ENCODE data around the gene ZNF518B.
"Not testable (repeated sequence)": the region's sequence is repeated elsewhere in the genome, so short reads cannot be mapped to it uniquely, and the experiment has no call there.

ZNF518B gene

GRCh38 chr4:10454121-10454520, 3.1 kb downstream of the ZNF518B start:
- Mint-ChIP-seq H3K4me3 (no peak overlapping the region), H3K4me1 (peaks cover 33% of the 10 kb centered on the region), H3K36me3 (ENCODE audit: insufficient read depth) (peaks cover 18% of the 10 kb centered on the region), H3K27me3 (no peaks in the 10 kb centered on the region), H3K9me3 (no peaks in the 10 kb centered on the region), H3K27ac (ENCODE audit: low read depth) (no peak overlapping the region)
- DNase-seq (ENCODE audit: low spot score in 2 of 2) (no peak), ATAC-seq (replicated peaks; ENCODE audit: extremely low read depth, poor library complexity, severe bottlenecking) (no peak)

DNA sequence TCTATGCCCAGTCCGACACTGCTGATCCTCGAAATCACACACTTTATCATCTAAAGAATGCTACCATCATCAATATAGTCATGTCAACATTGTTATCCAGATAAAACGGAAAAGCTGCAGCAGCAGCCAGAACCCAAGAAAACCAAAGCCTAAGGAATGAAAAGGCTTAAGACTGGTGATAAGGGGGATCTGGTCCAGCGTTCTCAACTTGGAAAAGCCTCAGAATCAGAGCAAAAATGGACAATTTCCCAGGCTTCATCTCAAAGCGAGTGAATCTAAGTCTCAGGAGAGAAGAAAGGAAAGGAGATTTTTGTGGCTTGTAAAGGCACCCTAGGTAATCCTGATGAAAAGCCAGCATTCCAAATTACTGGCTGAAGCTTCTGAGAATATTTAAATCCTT, 8.2 kb downstream of the ZNF518B start:
- Mint-ChIP-seq H3K9me3 (peaks cover 7% of the 10 kb centered on the region), H3K36me3 (ENCODE audit: insufficient read depth) (peaks cover 14% of the 10 kb centered on the region), H3K4me1 (peaks cover 16% of the 10 kb centered on the region), H3K4me3 (no peak overlapping the region), H3K27ac (ENCODE audit: low read depth) (no peak overlapping the region), H3K27me3 (no peaks in the 10 kb centered on the region)
- ATAC-seq (replicated peaks; ENCODE audit: extremely low read depth, poor library complexity, severe bottlenecking) (no peak), DNase-seq (ENCODE audit: low spot score in 2 of 2) (no peak)

- H3K4me1 Mint-ChIP-seq = peaks cover 6% of the 10 kb centered on the region
- H3K36me3 Mint-ChIP-seq (ENCODE audit: insufficient read depth) = peaks cover 5% of the 10 kb centered on the region
- H3K27ac Mint-ChIP-seq (ENCODE audit: low read depth) = no peak overlapping the region
- no peaks in the 10 kb centered on the region for H3K27me3 Mint-ChIP-seq
- DNase-seq (ENCODE audit: low spot score in 2 of 2) (no peak), ATAC-seq (replicated peaks; ENCODE audit: extremely low read depth, poor library complexity, severe bottlenecking) (no peak)
- H3K4me3 Mint-ChIP-seq = no peak overlapping the region
- peaks cover 13% of the 10 kb centered on the region for H3K9me3 Mint-ChIP-seq
These were observed 14.2 kb downstream of the ZNF518B start for GRCh38 chr4:10442976-10443375.

- no peak for DNase-seq (ENCODE audit: low spot score in 2 of 2)
- Mint-ChIP-seq H3K27ac (ENCODE audit: low read depth) (no peak overlapping the region), H3K27me3 (no peaks in the 10 kb centered on the region), H3K36me3 (ENCODE audit: insufficient read depth) (peaks cover 1% of the 10 kb centered on the region), H3K4me1 (no peaks in the 10 kb centered on the region), H3K9me3 (peaks cover 6% of the 10 kb centered on the region), H3K4me3 (no peak overlapping the region)
- no peak for ATAC-seq (replicated peaks; ENCODE audit: extremely low read depth, poor library complexity, severe bottlenecking)
These were observed 15.7 kb downstream of the ZNF518B start for GRCh38 chr4:10441512-10441911.

GRCh38 chr4:10438924-10439323, 18.3 kb downstream of the ZNF518B start:
- ATAC-seq (replicated peaks; ENCODE audit: extremely low read depth, poor library complexity, severe bottlenecking) (no peak), DNase-seq (ENCODE audit: low spot score in 2 of 2) (no peak)
- H3K9me3 Mint-ChIP-seq = peaks cover 6% of the 10 kb centered on the region
- no peak overlapping the region for H3K4me3 Mint-ChIP-seq
- H3K4me1 Mint-ChIP-seq = no peaks in the 10 kb centered on the region
- H3K36me3 Mint-ChIP-seq (ENCODE audit: insufficient read depth) = no peaks in the 10 kb centered on the region
- H3K27ac Mint-ChIP-seq (ENCODE audit: low read depth) = no peak overlapping the region
- H3K27me3 Mint-ChIP-seq = no peaks in the 10 kb centered on the region

GRCh38 chr4:10437735-10438134, 19.5 kb downstream of the ZNF518B start:
- Mint-ChIP-seq H3K4me3 (no peak overlapping the region), H3K4me1 (no peaks in the 10 kb centered on the region), H3K27me3 (no peaks in the 10 kb centered on the region), H3K27ac (ENCODE audit: low read depth) (no peak overlapping the region), H3K9me3 (peaks cover 6% of the 10 kb centered on the region), H3K36me3 (ENCODE audit: insufficient read depth) (no peaks in the 10 kb centered on the region)
- DNase-seq (ENCODE audit: low spot score in 2 of 2) (no peak), ATAC-seq (replicated peaks; ENCODE audit: extremely low read depth, poor library complexity, severe bottlenecking) (no peak)

DNA sequence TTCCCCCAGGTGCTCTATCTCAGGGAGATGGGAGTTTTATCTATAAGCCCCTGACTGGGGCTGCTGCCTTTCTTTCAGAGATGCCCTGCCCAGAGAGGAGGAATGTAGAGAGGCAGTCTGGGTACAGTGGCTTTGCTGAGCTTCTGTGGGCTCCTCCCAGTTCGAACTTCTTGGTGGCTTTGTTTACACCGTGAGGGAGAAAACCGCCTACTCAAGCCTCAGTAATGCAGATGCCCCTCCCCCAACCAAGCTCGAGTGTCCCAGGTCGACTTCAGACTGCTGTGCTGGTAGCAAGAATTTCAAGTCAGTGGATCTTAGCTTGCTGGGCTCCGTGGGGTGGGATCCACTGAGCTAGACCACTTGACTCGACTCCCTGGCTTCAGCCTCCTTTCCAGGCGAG, 29.5 kb downstream of the ZNF518B start:
- Mint-ChIP-seq H3K9me3 (peaks cover 13% of the 10 kb centered on the region), H3K27me3 (peaks cover 13% of the 10 kb centered on the region)
- not testable (repeated sequence) for H3K4me3 Mint-ChIP-seq; H3K4me1 Mint-ChIP-seq; DNase-seq (ENCODE audit: low spot score in 2 of 2); H3K36me3 Mint-ChIP-seq (ENCODE audit: insufficient read depth); ATAC-seq (replicated peaks; ENCODE audit: extremely low read depth, poor library complexity, severe bottlenecking); H3K27ac Mint-ChIP-seq (ENCODE audit: low read depth)

DNA sequence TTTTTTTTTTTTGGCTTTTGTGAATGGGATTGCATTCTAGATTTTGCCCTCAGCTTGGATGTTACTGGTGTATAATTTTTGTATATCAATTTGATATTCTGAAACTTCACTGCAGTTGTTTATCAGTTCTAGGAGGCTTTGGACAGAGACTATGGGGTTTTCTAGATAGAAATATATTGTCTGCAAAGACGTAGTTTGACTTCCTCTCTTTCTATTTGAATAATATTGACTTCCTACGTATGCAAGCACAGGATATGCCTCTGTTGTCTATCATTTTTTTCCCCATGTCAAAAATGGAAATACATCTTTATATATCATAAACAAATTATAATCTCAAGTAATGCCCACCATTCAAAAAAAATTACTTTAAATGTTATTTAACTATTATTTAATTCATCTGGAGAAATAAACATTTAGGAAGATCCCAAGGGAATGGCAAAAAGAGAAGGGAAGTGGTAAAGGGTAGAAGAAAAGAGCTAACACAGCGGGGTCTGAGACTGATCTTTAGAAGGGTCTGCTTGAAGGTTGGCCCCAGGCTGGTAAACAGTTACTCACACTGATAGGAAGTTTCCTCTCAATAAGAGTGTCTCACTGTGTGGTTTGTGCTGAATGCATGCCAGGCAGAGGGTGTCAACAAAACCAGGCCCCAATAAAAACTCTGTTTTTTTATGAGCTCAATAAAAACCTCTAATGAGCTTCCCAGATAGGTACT, 35.7 kb downstream of the ZNF518B start:
- Mint-ChIP-seq H3K4me3 (no peak overlapping the region), H3K4me1 (no peaks in the 10 kb centered on the region), H3K9me3 (peaks cover 13% of the 10 kb centered on the region), H3K27ac (ENCODE audit: low read depth) (no peak overlapping the region), H3K27me3 (peaks cover 6% of the 10 kb centered on the region), H3K36me3 (ENCODE audit: insufficient read depth) (no peaks in the 10 kb centered on the region)
- ATAC-seq (replicated peaks; ENCODE audit: extremely low read depth, poor library complexity, severe bottlenecking) (peak; percentile 43), DNase-seq (ENCODE audit: low spot score in 2 of 2) (no peak)

GRCh38 chr4:10417740-10418139, 39.5 kb downstream of the ZNF518B start:
- no peaks in the 10 kb centered on the region for H3K4me1 Mint-ChIP-seq
- no peak overlapping the region for H3K4me3 Mint-ChIP-seq
- DNase-seq (ENCODE audit: low spot score in 2 of 2) = no peak
- no peaks in the 10 kb centered on the region for H3K27me3 Mint-ChIP-seq
- H3K9me3 Mint-ChIP-seq = no peaks in the 10 kb centered on the region
- no peaks in the 10 kb centered on the region for H3K36me3 Mint-ChIP-seq (ENCODE audit: insufficient read depth)
- no peak overlapping the region for H3K27ac Mint-ChIP-seq (ENCODE audit: low read depth)
- ATAC-seq (replicated peaks; ENCODE audit: extremely low read depth, poor library complexity, severe bottlenecking) = no peak

DNA sequence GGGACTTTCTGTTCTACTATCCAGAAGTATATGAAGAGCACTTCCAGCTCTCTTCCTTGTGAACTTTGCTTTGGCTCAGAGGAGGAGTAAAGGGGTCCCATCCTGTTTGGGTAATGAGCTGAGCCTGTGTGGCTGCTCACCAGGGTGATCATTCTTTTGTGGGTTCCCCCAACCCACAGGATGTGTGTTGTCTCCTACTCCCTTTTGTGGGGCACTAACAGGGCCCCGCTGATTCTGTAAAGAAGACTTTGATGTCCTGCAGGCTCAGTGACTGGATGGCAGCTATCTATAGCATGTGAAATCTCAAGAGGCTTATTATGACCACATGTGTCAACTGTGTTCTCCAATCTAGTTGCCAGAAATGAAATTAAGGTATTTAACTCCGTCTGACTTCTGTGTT, 40.8 kb downstream of the ZNF518B start:
- H3K4me1 Mint-ChIP-seq = no peaks in the 10 kb centered on the region
- H3K27me3 Mint-ChIP-seq = no peaks in the 10 kb centered on the region
- no peaks in the 10 kb centered on the region for H3K9me3 Mint-ChIP-seq
- ATAC-seq (replicated peaks; ENCODE audit: extremely low read depth, poor library complexity, severe bottlenecking) (peak; percentile 28), DNase-seq (ENCODE audit: low spot score in 2 of 2) (no peak)
- H3K27ac Mint-ChIP-seq (ENCODE audit: low read depth) = no peak overlapping the region
- no peaks in the 10 kb centered on the region for H3K36me3 Mint-ChIP-seq (ENCODE audit: insufficient read depth)
- H3K4me3 Mint-ChIP-seq = no peak overlapping the region

DNA sequence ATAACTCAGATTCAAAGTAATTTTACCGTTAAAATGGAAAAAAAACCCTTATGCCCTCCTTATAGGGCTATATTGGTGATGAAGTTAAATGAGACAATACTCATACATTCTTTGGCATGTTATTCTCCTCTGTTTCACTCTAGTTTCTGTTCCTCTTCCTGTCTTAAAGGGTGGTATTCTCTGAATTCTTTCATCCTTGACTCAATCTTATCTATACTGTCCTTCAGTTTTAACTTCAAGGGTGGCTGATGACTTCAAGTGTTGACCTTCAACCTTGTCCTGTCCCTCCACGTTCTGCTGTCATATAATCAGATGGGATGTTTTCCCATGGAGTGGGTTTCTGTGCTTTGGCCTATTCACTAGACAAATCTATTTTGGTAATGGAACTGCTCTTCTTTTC, 44.0 kb downstream of the ZNF518B start:
- ATAC-seq (replicated peaks; ENCODE audit: extremely low read depth, poor library complexity, severe bottlenecking) (no peak), DNase-seq (ENCODE audit: low spot score in 2 of 2) (no peak)
- Mint-ChIP-seq H3K36me3 (ENCODE audit: insufficient read depth) (no peaks in the 10 kb centered on the region), H3K9me3 (no peaks in the 10 kb centered on the region), H3K27ac (ENCODE audit: low read depth) (no peak overlapping the region), H3K4me3 (no peak overlapping the region), H3K27me3 (no peaks in the 10 kb centered on the region), H3K4me1 (no peaks in the 10 kb centered on the region)

DNA sequence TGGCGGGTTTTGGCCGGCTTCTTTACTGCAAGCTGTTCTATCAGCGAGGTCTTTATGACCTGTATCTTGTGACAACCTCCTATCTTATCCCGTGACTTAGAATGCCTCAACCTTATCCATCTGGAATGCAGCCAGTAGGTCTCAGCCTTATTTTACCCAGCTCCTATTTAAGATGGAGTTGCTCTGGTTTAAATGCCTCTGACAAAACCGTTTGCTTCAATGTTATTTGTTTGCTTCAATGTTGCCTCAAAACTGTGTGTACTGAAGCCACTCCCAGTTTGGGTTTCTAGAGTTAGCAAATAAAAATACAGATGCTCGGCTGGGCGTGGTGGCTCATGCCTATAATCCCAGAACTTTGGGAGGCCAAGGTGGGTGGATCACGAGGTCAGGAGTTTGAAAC, 51.6 kb downstream of the ZNF518B start:
- Mint-ChIP-seq H3K27me3 (no peaks in the 10 kb centered on the region), H3K36me3 (ENCODE audit: insufficient read depth) (no peaks in the 10 kb centered on the region), H3K4me1 (no peaks in the 10 kb centered on the region), H3K27ac (ENCODE audit: low read depth) (no peak overlapping the region), H3K9me3 (no peaks in the 10 kb centered on the region), H3K4me3 (no peak overlapping the region)
- DNase-seq (ENCODE audit: low spot score in 2 of 2) (no peak), ATAC-seq (replicated peaks; ENCODE audit: extremely low read depth, poor library complexity, severe bottlenecking) (no peak)

DNA sequence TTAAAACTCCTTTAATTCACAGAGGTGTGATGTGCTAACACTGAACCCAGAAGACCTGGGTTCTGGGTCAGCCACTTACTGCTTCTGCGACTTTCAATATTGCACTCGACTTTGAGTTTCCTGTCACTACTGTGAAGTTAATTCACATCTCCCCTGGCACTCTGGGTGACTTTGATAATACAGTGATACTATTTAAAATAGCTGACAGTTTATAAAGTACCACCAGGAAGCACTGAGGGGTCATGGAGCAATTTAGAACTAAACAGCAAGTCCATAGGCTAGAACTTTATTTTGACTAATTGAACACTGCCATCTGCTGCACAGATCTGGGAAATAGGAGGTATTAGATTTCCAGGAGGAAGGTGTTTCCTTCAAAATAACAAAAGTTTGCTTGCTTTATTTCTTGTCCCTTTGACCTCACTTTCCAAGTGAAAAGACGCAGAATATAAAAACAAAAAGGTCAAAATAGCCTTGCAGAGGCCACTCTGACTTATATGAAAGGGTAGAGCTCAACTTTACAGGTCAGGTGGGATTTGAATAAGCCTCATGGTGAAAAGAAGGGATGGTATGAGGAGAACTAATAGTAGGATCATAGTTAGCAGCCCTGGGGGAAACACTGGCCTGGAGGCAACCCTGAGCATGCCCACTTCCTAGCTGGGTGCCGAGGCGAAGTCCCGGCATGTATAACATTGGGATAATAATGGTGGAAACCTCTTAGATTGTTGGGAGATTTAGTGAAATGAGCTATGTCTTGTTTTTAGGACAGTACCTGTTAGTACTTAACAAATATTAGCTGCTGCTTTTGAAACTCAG, 53.4 kb downstream of the ZNF518B start:
- no peaks in the 10 kb centered on the region for H3K36me3 Mint-ChIP-seq (ENCODE audit: insufficient read depth)
- no peak overlapping the region for H3K27ac Mint-ChIP-seq (ENCODE audit: low read depth)
- H3K4me1 Mint-ChIP-seq = no peaks in the 10 kb centered on the region
- H3K9me3 Mint-ChIP-seq = no peaks in the 10 kb centered on the region
- no peaks in the 10 kb centered on the region for H3K27me3 Mint-ChIP-seq
- ATAC-seq (replicated peaks; ENCODE audit: extremely low read depth, poor library complexity, severe bottlenecking) (no peak), DNase-seq (ENCODE audit: low spot score in 2 of 2) (no peak)
- no peak overlapping the region for H3K4me3 Mint-ChIP-seq

Data from central memory CD8-positive, alpha-beta T cell (primary cell).